Measurements from ENCODE around the gene MAD2L1.

MAD2L1 gene

DNA sequence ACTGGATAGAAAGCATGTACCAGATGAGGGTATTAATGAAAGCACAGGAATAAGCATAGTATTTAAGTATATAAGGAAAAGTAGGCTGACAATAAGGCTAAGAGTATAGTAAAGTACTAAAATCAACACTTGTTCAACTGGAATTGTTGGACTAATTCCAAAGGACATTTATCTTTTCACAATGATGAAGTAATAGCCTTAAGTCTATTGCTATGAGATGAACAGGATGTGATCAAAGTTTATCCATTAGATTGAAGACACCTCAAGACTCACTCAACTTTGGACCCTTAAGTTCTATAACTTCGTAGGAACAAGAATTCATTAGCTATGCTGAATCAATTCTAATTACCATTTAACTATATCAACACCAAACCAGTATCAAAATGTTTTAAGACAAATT lies 7.6 kb downstream of the MAD2L1 start:
- H3K27ac ChIP-seq: no peak overlapping the region
- TF ChIP-seq, protein P1, sequence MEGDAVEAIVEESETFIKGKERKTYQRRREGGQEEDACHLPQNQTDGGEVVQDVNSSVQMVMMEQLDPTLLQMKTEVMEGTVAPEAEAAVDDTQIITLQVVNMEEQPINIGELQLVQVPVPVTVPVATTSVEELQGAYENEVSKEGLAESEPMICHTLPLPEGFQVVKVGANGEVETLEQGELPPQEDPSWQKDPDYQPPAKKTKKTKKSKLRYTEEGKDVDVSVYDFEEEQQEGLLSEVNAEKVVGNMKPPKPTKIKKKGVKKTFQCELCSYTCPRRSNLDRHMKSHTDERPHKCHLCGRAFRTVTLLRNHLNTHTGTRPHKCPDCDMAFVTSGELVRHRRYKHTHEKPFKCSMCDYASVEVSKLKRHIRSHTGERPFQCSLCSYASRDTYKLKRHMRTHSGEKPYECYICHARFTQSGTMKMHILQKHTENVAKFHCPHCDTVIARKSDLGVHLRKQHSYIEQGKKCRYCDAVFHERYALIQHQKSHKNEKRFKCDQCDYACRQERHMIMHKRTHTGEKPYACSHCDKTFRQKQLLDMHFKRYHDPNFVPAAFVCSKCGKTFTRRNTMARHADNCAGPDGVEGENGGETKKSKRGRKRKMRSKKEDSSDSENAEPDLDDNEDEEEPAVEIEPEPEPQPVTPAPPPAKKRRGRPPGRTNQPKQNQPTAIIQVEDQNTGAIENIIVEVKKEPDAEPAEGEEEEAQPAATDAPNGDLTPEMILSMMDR (IDR thresholded peaks at IDR 0.05): no peak
- no peak for DNase-seq (ENCODE audit: low spot score)
- no peak overlapping the region for H3K4me3 ChIP-seq

DNA sequence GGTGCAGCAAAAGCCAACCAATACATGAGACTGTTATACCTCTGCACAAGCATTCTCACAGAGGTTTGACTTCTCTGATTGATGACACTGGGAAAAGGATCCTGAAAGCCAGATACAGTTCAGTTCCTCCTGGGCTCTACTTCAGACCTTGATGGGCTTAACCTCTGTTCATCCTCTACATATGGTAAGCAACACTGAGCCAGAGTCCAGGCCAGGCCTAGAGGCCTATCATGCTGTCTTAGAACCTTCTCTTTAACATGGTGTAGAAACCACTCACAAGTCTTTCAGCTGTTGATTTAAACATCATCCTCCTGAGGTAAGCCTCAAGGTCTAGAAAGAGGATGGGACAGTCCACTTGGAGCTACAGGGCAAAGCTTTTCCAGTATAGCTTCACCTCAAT lies 9.2 kb downstream of the MAD2L1 start:
- DNase-seq (ENCODE audit: low spot score): no peak
- H3K27ac ChIP-seq: no peak overlapping the region
- TF ChIP-seq, protein P1 (IDR thresholded peaks at IDR 0.05): no peak
- H3K4me3 ChIP-seq: no peak overlapping the region

DNA sequence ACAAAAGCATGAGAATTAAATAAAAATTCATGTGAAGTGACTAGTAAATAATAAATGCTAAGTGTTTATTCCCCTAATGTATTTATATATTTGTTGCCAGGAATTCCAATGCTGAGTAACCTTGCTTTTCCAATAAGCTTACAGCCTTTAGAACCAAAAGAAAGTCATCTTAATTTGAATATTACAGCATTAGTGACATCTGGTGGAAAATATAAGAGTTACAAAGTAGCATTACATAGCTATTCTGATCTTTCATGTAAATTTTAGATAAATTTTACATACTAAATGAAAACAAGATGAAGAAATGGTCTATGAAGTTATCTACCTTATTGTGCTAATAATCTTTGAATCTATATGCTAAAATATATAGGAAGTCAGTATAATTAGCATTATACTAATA lies 10.4 kb downstream of the MAD2L1 start:
- DNase-seq (ENCODE audit: low spot score): no peak
- Histone ChIP-seq H3K27ac (no peak overlapping the region), H3K4me3 (no peak overlapping the region)
- TF ChIP-seq, protein P1 (IDR thresholded peaks at IDR 0.05): no peak

DNA sequence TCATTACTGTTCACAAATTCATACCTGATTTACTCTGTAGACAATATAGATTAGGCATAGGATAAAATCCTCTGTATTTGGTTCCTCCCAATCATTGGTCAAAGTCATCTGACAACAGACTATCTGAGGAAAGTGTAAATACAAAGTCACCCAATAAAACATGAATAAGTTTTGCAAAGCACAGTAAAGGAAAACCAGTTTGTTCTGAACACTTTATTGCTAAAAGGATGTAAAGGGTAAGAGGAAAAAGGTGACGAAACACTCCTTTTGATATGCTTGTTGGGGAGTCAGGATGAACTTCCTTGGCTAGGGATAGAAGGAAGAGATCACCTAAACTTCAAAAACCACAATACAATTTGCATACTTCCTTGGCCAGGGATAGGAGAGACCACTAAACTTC lies 10.9 kb downstream of the MAD2L1 start:
- DNase-seq (ENCODE audit: low spot score): no peak
- H3K27ac ChIP-seq: peak overlapping the region in 1 of 2 donors; percentile 59
- H3K4me3 ChIP-seq: no peak overlapping the region
- TF ChIP-seq, protein P1 (IDR thresholded peaks at IDR 0.05): no peak

DNA sequence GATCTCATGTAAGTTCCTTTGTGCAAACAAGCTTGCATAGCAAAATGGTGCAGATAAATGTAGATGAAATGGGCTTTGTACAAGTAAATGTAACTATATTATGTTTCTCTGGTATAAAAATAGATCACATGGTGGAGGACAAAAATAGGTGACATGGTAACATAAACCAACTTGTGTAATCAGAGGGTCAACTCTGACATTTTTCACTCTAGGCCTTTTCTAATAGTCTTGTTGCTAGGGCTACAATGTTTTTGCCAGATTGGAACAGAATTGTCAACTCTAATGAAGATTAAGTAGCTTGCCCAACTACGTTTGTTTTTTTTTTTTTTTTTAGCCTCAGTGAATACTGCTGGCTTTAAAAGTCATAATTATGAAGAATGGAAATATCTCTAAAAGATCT lies 11.5 kb downstream of the MAD2L1 start:
- no peak overlapping the region for H3K4me3 ChIP-seq
- no peak for DNase-seq (ENCODE audit: low spot score)
- peak overlapping the region in 1 of 2 donors; percentile 62 for H3K27ac ChIP-seq
- TF ChIP-seq, protein P1 (IDR thresholded peaks at IDR 0.05): no peak

DNA sequence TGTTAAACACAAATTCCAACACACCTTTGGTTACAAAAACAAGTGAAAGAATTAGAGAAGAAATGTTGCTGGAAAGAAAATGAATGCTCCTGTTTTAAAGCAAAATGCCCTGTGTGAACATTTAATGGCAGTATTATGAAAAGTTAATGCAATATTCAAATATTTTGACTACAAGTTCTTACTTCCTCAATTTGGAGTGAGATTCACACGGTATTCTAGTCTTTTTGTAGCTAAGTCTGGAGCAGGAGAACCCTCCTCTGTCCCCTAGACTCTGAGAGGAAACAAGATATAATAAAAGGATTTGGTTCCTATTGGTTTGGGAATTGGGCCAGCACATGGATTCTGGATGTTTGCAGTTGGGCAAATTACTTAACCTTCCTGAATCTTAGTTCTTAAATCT lies 12.7 kb downstream of the MAD2L1 start:
- Histone ChIP-seq H3K4me3 (no peak overlapping the region), H3K27ac (peak overlapping the region; percentile 54 to 77)
- DNase-seq (ENCODE audit: low spot score): no peak
- TF ChIP-seq, protein P1 (IDR thresholded peaks at IDR 0.05): no peak

DNA sequence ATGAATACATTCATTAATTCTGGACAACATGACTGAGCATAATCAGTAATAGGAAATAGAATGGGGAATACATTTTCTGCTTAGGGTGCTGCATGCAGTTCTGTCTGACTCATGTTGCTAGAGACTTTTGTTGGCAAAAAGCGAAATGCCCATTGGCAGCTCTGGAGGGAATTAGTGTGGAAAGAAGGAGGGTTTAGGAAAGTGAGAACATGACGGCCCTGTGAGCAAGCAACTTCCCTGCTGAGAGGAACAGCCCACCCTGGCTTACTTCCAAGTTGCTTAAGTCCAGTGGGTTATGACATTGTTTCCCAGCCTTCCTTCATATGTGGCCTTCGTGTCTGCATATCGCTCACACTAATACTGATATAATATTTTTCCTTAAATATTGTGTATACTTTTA lies 13.8 kb downstream of the MAD2L1 start:
- TF ChIP-seq, protein P1 (IDR thresholded peaks at IDR 0.05): no peak
- peak; percentile 85 for DNase-seq (ENCODE audit: low spot score)
- H3K4me3 ChIP-seq: no peak overlapping the region
- H3K27ac ChIP-seq: peak overlapping the region; percentile 30 to 54
